Astrocyte of the cerebellum (primary cell): ENCODE measurements around the gene SPNS3.

ENCODE experiments used
- DNase-seq: peaks from one replicate; pipeline ENCODE4 v3.0.0-alpha.2; 2011; ENCODE audit warnings: low read depth
- H3K4me3 ChIP-seq: 2 replicates; pipeline ENCODE4 v1.5.1; 2011; ENCODE audit warnings: mild to moderate bottlenecking, low read depth, low read length, moderate library complexity
- CTCF ChIP-seq: IDR thresholded peaks from 2 replicates; pipeline ENCODE4 v1.5.1; 2012; ENCODE audit warnings: low read length, low read depth, moderate library complexity, mild to moderate bottlenecking; ENCODE audit errors: missing control alignments
- in situ Hi-C: cut with HindIII; loops from 2 replicates; pipeline ENCODE4 v1.10.0; 2017; ENCODE audit warnings: low sequenced_read_pairs

The SPNS3 gene

GRCh38 chr17:4514206-4514605 is 80.5 kb downstream of the SPNS3 start:
- no peak for TF ChIP-seq CTCF
- DNase-seq, result no peak
- in situ Hi-C loops, result loop anchor here (10.0 kb wide), 1 partner anchor 211 kb away; no protein-coding TSS in a partner anchor
- no peak overlapping the region for H3K4me3 ChIP-seq

- no peak for TF ChIP-seq CTCF
- no peak for DNase-seq
- no peak overlapping the region for H3K4me3 ChIP-seq
- in situ Hi-C loops, result loop anchor here (10.0 kb wide), 1 partner anchor 210 kb away; no protein-coding TSS in a partner anchor
Measured at GRCh38 chr17:4514779-4515178, 81.0 kb downstream of the SPNS3 start.

GRCh38 chr17:4515501-4515900 is 81.8 kb downstream of the SPNS3 start:
- no peak for DNase-seq
- TF ChIP-seq CTCF, result no peak
- in situ Hi-C loops, result loop anchor here (10.0 kb wide), 1 partner anchor 209 kb away; no protein-coding TSS in a partner anchor
- no peak overlapping the region for H3K4me3 ChIP-seq

GRCh38 chr17:4516735-4517134 is 83.0 kb downstream of the SPNS3 start:
- TF ChIP-seq CTCF, result no peak
- no peak for DNase-seq
- in situ Hi-C loops, result loop anchor here (10.0 kb wide), 1 partner anchor 208 kb away; no protein-coding TSS in a partner anchor
- no peak overlapping the region for H3K4me3 ChIP-seq

- H3K4me3 ChIP-seq, result no peak overlapping the region
- in situ Hi-C loops, result loop anchor here (10.0 kb wide), 1 partner anchor 206 kb away; no protein-coding TSS in a partner anchor
- TF ChIP-seq CTCF, result no peak
- DNase-seq, result no peak
Measured at GRCh38 chr17:4518901-4519300, 85.2 kb downstream of the SPNS3 start.

GRCh38 chr17:4519361-4519788 is 85.6 kb downstream of the SPNS3 start:
- in situ Hi-C loops, result loop anchor here (10.0 kb wide), 1 partner anchor 205 kb away; no protein-coding TSS in a partner anchor
- no peak for TF ChIP-seq CTCF
- no peak overlapping the region for H3K4me3 ChIP-seq
- DNase-seq, result no peak
